Kidney capillary endothelial cell (primary cell): ENCODE data around the gene SRPK3.

Experiments
- DNase-seq: peaks from one replicate; pipeline ENCODE4 v3.0.0-alpha.2; 2018; ENCODE audit warnings: low spot score

Gene SRPK3

DNA sequence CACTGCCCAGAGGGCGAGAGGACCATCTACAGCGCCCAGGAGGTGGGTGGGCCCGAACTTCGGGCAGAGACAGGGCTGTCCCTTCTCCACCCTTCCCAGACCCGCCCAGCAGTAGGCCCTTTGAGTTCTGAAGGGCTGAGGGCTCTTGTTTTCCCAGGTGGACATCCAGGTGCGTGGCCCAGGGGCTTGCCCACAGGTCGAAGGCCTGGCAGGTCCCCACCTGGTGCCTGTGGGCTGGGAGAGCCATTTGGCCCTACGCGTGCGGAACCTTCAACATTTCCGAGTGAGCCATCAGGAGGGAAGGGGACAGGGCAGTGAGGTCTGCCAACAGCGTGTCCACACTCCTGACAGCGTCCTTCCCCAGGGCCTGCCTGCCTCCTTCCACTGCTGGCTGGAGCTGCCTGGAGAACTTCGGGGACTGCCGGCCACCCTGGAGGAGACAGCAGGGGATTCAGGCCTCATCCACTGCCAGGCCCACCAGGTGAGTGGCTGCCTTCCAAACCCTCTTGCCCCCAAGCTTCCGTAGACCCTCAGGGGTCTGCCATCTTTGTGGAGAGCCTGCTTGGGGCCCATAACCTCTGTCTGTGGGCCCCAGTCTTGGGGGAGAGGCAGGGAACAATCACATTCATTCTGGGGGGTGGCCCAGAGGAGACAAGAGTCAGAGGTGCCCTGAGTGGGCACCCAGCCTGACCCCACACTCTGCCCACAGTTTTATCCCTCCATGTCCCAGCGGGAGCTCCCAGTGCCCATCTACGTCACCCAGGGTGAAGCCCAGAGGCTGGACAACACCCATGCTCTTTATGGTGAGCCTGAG, 10.0 kb upstream of the SRPK3 start:
- no peak for DNase-seq

DNA sequence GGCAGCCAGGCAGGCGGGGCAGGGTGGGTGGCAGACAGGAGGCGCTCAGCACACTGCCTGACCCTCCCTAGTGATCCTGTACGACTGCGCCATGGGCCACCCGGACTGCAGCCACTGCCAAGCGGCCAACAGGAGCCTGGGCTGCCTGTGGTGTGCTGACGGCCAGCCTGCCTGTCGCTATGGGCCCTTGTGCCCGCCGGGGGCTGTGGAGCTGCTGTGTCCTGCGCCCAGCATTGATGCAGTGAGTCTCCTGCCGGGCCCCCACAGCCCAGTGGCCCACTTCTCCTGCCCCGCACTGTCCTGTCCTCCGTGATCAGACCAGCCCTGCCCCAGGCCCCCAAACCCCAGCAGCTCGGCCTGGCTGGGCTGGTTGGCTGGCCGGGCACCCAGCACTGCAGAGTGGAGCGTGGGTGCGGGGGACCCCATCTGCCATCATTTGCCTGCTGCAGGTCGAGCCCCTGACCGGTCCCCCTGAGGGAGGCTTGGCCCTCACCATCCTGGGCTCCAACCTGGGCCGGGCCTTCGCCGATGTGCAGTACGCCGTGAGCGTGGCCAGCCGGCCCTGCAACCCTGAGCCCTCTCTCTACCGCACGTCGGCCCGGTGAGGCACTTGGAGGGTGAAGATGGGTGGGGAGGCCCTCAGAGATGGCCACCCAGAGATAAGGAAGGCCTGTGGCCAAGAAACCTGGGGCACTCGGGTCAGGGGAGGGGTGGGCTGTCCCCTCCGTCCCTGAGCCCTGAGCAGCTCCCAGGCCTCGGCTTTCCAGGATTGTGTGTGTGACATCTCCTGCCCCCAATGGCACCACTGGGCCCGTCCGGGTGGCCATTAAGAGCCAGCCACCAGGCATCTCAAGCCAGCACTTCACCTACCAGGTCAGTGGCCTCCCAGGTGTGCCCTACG, 9.2 kb upstream of the SRPK3 start:
- DNase-seq, result no peak

- DNase-seq, result no peak
Observed at GRCh38 chrX:153772316-153773217, 8.3 kb upstream of the SRPK3 start.

- no peak for DNase-seq
Observed at GRCh38 chrX:153773218-153773611, 7.6 kb upstream of the SRPK3 start.

GRCh38 chrX:153773741-153774575, 6.9 kb upstream of the SRPK3 start:
- DNase-seq, result no peak

DNA sequence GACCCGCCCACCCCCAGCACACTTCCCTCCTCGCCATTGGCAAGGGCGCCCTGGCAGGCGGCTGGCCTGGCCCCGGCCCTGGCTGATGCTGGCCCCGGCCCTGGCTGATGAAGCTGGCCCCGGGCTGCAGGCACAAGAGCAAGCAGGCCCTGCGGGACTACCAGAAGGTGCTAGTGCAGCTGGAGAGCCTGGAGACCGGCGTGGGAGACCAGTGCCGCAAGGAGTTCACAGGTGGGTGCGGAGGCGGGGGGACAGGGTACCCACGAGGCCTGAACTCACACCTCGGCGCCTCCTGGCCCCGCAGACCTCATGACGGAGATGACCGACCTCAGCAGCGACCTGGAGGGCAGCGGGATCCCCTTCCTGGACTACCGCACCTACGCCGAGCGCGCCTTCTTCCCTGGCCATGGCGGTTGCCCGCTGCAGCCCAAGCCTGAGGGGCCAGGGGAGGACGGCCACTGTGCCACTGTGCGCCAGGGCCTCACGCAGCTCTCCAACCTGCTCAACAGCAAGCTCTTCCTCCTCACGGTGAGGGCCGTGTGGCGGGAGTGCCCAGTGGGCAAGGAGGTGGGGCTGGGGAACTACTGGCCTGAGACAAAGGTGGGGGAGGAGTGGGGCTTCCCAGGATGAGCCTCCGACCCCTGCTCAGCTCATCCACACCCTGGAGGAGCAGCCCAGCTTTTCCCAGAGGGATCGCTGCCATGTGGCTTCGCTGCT, 6.1 kb upstream of the SRPK3 start:
- no peak for DNase-seq

DNA sequence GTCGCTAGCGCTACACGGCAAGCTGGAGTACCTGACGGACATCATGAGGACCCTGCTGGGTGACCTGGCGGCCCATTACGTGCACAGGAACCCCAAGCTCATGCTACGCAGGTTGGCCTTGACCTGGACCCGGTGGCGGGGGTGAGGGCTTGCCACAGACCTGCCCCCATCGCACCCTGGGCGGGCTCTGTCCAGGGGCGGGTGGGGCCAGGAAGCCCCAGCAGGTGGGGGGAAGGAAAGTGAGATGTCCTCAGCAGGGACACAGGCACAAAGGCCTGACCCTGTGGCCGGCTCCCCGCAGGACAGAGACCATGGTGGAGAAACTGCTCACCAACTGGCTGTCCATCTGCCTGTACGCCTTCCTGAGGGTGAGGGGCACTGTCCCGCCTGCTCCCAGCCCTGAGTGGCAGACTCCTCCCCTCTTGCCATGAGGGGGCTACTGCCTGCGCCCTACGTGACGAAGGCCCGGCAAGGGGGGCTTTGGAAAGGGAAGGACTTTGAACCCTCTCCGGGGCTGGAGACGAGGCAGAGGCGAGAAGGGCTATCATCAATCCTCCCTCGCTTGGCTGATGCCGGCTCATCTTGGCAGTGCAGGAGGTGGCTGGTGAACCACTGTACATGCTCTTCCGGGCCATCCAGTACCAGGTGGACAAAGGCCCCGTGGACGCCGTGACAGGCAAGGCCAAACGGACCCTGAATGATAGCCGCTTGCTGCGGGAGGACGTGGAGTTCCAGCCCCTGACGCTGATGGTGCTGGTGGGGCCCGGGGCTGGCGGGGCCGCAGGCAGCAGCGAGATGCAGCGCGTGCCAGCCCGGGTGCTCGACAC, 5.3 kb upstream of the SRPK3 start:
- DNase-seq, result no peak

GRCh38 chrX:153776120-153776599, 4.7 kb upstream of the SRPK3 start:
- DNase-seq, result no peak

DNA sequence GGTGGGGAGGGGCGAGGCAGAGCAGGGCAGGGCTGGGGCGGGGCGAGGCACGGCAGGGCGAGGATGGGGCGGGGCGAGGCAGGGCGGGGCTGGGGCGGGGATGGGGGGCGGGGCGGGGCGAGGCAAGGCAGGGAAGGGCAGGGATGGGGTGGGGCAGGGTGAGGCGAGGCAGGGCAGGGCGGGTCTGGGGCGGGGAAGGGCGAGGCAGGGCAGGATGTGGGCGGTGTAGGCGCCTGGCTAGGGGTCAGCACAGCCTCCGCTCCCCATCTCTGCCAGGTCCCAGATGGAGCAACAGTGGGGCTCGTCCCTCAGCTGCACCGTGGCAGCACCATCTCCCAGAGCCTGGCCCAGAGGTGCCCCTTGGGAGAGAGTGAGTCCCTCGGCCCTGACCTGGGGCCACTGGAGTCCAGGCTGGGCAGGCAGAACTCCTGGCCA, 4.2 kb upstream of the SRPK3 start:
- no peak for DNase-seq

GRCh38 chrX:153777261-153778090, 3.4 kb upstream of the SRPK3 start:
- no peak for DNase-seq

GRCh38 chrX:153778181-153778580, 2.7 kb upstream of the SRPK3 start:
- no peak for DNase-seq

DNA sequence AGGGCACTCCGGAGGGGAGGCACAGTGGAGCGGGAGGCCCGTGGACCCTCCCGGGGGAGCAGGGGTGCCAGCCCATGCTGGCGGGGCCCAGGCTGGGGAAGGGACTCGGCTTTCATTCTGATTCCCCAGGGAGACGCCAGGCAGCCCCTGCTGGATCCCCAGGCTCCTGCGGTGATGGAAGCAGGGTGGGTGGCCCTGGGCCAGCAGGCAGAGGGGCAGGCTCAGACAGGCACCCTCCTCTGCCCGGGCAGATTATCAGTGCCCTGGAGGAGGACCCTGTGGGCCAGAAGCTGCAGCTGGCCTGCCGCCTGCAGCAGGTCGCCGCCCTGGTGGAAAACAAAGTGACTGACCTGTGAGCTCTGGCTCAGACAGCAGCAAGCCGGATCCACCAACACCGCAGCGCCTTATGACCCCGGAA, 2.1 kb upstream of the SRPK3 start:
- no peak for DNase-seq

DNA sequence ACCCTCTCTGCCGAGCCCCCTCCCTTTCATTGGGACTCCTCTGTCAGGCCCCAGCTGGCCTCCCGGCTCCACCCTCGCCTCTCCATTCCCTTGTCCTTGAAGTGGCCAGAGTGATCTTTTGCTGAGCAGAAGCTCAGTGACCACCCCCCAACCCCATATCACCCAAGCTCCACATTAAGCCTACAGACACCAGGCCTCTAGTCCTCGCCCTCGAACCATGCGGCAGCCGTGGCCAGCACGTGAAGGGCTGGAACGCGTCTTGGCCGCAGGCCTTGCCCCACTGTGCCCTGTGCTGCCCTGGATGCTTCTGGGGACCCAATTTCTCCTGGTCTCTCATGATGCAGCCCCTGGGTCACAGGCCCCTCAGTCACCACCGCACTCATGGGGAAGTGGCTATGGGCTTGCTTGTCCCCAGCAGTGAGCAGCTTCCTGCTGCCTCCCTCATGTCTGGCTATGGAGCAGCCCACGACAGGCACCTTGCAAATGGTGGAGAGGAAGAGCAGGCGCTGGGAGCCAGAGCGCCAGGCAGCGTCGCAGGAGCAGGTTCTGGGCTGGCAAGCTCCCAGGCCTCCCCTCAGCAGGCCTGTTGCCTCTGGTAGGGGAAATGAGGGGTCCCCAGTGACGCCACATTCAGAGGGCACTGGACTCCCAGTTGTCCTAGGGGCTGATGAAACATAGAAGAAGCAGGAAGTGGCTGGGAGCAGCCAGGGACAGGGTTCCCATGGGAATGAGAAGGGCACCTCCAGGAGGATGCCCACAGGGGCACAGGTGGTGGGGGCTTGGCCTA, 757 bp upstream of the SRPK3 start:
- no peak for DNase-seq

DNA sequence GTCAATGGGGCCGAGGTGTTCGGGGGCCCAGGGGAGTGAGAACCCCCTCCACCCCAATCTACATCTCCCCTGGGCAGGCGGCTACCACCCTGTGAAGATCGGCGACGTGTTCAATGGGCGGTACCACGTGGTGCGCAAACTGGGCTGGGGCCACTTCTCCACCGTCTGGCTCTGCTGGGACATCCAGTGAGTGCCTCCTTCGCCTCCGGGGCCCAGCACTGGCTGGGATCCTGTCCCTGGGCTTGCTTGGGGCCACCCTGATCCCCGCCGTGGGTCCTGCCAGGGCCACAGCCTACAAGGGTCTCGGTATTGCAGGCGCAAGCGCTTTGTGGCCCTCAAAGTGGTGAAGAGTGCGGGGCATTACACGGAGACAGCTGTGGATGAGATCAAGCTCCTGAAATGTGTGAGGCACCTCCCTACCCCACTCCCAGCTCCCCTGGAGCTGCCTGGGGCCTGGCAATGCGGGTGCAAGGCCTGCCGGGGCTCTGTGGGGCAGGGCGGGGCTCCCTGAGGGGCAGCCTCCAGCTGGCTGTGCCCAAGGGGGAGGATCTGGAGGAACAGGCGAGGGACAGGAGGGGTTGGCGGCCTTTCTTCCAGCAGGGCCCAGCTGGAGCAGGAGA, 697 bp downstream of the SRPK3 start:
- DNase-seq, result no peak

DNA sequence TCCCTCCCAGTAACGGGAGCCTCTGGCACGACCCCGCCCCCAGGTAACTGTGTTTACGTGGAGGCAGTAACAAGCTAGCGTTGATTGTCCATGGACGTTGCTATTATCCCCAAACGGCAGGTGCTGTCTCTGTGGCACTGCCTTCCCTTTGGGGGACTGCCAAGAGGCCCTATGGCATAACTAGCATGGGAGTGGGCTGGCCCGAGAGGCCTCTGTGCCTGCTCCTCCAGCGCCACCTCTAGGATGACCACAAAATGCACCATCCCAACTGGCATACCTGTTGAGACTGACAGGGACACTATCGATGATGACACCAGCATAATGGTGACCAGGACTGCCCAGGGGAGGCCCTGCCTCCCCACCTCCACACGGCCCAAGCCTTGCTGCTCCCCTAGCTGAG, 1.5 kb downstream of the SRPK3 start:
- no peak for DNase-seq

DNA sequence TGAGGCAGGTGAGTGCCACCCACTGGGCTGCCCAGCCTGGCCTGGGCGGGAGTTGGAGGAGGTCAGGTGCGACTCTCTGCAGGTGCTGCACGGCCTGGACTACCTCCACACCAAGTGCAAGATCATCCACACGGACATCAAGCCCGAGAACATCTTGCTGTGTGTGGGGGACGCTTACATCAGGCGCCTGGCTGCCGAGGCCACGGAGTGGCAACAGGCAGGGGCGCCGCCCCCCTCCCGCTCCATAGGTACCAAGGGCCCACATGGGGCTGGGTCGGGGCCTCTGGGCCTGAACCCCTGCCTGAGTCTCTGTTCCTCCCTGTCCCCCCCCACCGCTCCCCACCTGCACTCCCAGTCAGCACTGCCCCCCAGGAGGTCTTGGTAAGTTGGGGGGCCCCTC, 2.0 kb downstream of the SRPK3 start:
- no peak for DNase-seq

DNA sequence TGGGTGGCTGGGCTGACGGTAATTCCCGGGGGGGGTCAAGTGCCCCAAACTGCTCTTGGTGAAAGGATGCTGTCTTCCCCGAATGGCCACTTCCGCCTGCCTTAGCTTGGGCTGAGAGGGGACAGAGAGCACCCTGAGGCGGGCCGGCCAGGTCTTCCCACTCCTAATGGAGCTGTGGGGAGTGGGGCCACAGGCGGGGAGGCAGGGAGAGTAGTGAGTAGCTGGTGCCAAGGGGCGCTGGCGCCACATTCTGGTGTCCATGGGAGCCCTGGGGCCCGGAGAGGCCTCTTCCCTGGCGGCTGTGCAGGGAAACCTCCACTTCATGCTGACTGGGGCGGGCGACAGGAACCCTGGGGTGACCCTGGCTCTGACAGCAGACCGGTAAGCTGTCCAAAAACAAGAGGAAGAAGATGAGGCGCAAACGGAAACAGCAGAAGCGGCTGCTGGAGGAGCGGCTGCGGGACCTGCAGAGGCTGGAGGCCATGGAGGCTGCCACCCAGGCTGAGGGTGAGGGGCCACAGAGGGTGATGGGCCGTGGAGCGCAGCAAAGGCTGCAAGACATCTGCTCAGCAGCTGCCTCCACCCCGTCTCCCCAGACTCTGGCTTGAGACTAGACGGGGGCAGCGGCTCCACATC, 2.7 kb downstream of the SRPK3 start:
- DNase-seq, result no peak
